ENCODE measurements around the gene LMBRD2.

LMBRD2 gene

GRCh38 chr5:36089989-36090388 lies 61.7 kb downstream of the LMBRD2 start:
- no peak for DNase-seq (ENCODE audit: low read depth)
- H3K4me3 ChIP-seq (ENCODE audit: control insufficient read depth, low read depth, low read length): no peak overlapping the region
- peak; percentile 54 for TF ChIP-seq CTCF (IDR thresholded peaks at IDR 0.05; ENCODE audit: control insufficient read depth, insufficient read depth, low read depth, low read length, missing control alignments)

DNA sequence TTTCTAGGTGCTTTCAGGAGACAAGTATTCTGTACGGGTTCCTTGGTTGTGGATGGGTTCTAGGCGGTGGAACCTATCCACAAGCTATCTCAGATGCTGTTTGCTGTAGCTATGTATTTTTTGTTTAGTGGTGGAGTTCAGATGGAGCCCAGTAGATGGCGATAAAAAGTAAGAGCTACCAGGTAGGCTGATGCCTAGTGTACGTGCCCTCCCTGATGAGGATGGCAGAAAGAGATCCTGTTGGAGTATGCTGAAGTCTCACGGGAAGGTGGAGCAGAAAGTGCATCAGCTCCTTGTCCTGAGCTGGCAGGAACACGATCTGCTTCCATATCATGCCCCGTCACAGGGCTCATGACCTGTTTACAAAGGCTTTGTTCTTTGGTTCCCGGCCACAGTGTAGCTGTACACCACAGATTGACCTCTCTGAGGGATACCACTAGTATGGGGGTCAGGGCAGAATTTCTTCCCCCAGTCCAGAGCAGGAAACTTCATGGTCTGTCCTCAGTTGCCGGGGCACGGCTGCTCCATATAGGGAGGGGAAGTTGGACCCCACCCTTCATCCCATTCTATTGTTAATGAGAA lies 72.4 kb downstream of the LMBRD2 start:
- no peak overlapping the region for H3K4me3 ChIP-seq (ENCODE audit: control insufficient read depth, low read depth, low read length)
- TF ChIP-seq CTCF (IDR thresholded peaks at IDR 0.05; ENCODE audit: control insufficient read depth, insufficient read depth, low read depth, low read length, missing control alignments): peak; percentile 71
- DNase-seq (ENCODE audit: low read depth): no peak

GRCh38 chr5:36078430-36078829 lies 73.3 kb downstream of the LMBRD2 start:
- DNase-seq (ENCODE audit: low read depth): no peak
- no peak overlapping the region for H3K4me3 ChIP-seq (ENCODE audit: control insufficient read depth, low read depth, low read length)
- no peak for TF ChIP-seq CTCF (IDR thresholded peaks at IDR 0.05; ENCODE audit: control insufficient read depth, insufficient read depth, low read depth, low read length, missing control alignments)

- TF ChIP-seq CTCF (IDR thresholded peaks at IDR 0.05; ENCODE audit: control insufficient read depth, insufficient read depth, low read depth, low read length, missing control alignments): peak; percentile 17
- DNase-seq (ENCODE audit: low read depth): no peak
- no peak overlapping the region for H3K4me3 ChIP-seq (ENCODE audit: control insufficient read depth, low read depth, low read length)
Measured at GRCh38 chr5:36073595-36074216, 78.0 kb downstream of the LMBRD2 start.

- no peak for TF ChIP-seq CTCF (IDR thresholded peaks at IDR 0.05; ENCODE audit: control insufficient read depth, insufficient read depth, low read depth, low read length, missing control alignments)
- peak overlapping the region; percentile 28 for H3K4me3 ChIP-seq (ENCODE audit: control insufficient read depth, low read depth, low read length)
- no peak for DNase-seq (ENCODE audit: low read depth)
Measured at GRCh38 chr5:36070687-36071571, 80.8 kb downstream of the LMBRD2 start.

DNA sequence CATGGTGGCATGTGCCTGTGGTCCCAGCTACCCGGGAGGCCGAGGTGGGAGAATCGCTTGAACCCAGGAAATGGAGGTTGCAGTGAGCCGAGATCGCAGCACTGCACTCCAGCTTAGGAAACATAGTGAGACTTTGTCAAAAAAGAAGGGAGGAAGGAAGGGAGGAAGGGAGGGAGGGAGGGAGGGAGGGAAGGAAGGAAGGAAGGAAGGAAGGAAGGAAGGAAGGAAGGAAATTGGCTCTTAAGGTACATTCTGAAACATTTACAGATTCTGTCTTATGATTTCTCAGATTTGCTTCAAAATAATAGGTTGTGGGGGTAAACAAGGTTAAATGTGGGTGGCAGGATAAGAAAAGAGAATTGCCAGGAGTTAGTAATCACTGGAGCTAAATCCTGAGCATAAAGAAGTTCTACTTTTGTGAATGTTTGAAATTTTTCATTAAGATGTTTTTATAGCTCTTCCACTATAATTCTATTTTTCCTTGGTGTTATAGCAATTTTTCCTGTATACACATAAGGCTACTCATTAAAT lies 82.9 kb downstream of the LMBRD2 start:
- TF ChIP-seq CTCF (IDR thresholded peaks at IDR 0.05; ENCODE audit: control insufficient read depth, insufficient read depth, low read depth, low read length, missing control alignments): no peak
- H3K4me3 ChIP-seq (ENCODE audit: control insufficient read depth, low read depth, low read length): no peak overlapping the region

More for the DNA sequence above, 82.9 kb downstream of the LMBRD2 start:
- DNase-seq (ENCODE audit: low read depth): no peak

Data from AG09309 (cell line).